OCI-LY3 (cell line): ENCODE data around the gene SLC45A2.

Experiments
- H2AFZ ChIP-seq: fragments of 200-600, 300-600 bp; shearing (Covaris generic); 2 replicates; pipeline ENCODE4 v1.6.0; 2014; ENCODE audit warnings: antibody characterized with exemption, low read depth, low read length
- H3K27ac ChIP-seq: fragments of 200-600, 300-600 bp; sonication (generic); 2 replicates; pipeline ENCODE4 v1.5.1; 2014; ENCODE audit warnings: mild to moderate bottlenecking, low read length, moderate library complexity, mixed read lengths
- H3K27me3 ChIP-seq: fragments of 200-600, 300-600 bp; sonication (generic); 2 replicates; pipeline ENCODE4 v1.6.1; 2014; ENCODE audit warnings: low read depth, low read length, mixed read lengths
- H3K36me3 ChIP-seq: fragments of 200-600, 300-600 bp; sonication (generic); replicated peaks from 2 replicates; pipeline ENCODE3; 2014; ENCODE audit warnings: low read depth, low read length, mixed read lengths
- H3K4me1 ChIP-seq: fragments of 300-600, 200-600 bp; sonication (generic); 2 replicates; pipeline ENCODE4 v1.6.1; 2014; ENCODE audit warnings: low read length, mixed read lengths
- H3K4me2 ChIP-seq: fragments of 200-600, 300-600 bp; sonication (generic); 2 replicates; pipeline ENCODE4 v1.6.1; 2014; ENCODE audit warnings: low read length, mixed read lengths
- H3K4me3 ChIP-seq: fragments of 300-600, 200-600 bp; sonication (generic); 2 replicates; pipeline ENCODE4 v1.5.1; 2014; ENCODE audit warnings: antibody characterized with exemption, mild to moderate bottlenecking, low read length, moderate library complexity
- H3K79me2 ChIP-seq: fragments of 300-600, 200-600 bp; shearing (Covaris generic); 2 replicates; pipeline ENCODE4 v1.6.1; 2014; ENCODE audit warnings: mild to moderate bottlenecking, low read length, mixed read lengths
- H3K9ac ChIP-seq: fragments of 300-600, 200-600 bp; shearing (Covaris generic); 2 replicates; pipeline ENCODE4 v1.6.0; 2014; ENCODE audit warnings: mild to moderate bottlenecking, low read length, moderate library complexity
- H3K9me3 ChIP-seq: fragments of 200-600, 300-600 bp; shearing (Covaris generic); 2 replicates; pipeline ENCODE4 v1.6.1; 2014; ENCODE audit warnings: low read length, mixed read lengths; ENCODE audit not compliant: insufficient read depth
- H4K20me1 ChIP-seq: fragments of 200-600, 300-600 bp; sonication (generic); 2 replicates; pipeline ENCODE4 v1.6.1; 2016; ENCODE audit warnings: low read length, mixed read lengths; ENCODE audit not compliant: insufficient read depth
- EZH2phosphoT487 ChIP-seq: fragments of 200-600 bp; shearing (Covaris generic); IDR thresholded peaks from 2 replicates; pipeline ENCODE4 v1.6.1; 2018; ENCODE audit warnings: antibody characterized with exemption, mixed run types, low read depth
- TF ChIP-seq, protein P1 (sequence below): fragments of 200-600, 300-600 bp; sonication (generic); IDR thresholded peaks from 2 replicates; pipeline ENCODE4 v1.5.1; 2014; ENCODE audit warnings: antibody characterized with exemption, low read length, low read depth

Gene SLC45A2

DNA sequence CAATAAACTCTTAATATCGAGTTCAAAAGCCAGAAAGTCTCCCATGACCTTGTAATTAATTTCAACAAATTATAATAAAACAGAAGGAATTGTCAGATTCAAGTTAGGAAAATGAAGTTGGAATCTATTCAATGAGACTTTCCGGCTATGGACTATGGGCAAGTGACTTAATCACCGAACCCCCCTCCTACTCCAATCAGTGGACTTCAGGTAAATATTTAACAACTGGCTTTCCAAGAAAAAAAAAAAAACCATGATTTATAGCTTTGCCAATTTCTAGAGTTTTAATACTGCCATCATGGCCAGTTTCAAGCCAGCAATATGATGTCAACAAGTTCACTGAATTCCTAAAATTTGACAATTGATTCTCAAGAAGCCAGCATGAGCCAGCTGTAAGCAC lies 4.5 kb downstream of the SLC45A2 start:
- H3K4me3 ChIP-seq: no peak overlapping the region
- no peaks in the 10 kb centered on the region for H3K36me3 ChIP-seq
- H3K4me1 ChIP-seq: no peaks in the 10 kb centered on the region
- TF ChIP-seq, protein P1, sequence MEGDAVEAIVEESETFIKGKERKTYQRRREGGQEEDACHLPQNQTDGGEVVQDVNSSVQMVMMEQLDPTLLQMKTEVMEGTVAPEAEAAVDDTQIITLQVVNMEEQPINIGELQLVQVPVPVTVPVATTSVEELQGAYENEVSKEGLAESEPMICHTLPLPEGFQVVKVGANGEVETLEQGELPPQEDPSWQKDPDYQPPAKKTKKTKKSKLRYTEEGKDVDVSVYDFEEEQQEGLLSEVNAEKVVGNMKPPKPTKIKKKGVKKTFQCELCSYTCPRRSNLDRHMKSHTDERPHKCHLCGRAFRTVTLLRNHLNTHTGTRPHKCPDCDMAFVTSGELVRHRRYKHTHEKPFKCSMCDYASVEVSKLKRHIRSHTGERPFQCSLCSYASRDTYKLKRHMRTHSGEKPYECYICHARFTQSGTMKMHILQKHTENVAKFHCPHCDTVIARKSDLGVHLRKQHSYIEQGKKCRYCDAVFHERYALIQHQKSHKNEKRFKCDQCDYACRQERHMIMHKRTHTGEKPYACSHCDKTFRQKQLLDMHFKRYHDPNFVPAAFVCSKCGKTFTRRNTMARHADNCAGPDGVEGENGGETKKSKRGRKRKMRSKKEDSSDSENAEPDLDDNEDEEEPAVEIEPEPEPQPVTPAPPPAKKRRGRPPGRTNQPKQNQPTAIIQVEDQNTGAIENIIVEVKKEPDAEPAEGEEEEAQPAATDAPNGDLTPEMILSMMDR: no peak
- no peak for TF ChIP-seq EZH2phosphoT487
- no peak overlapping the region for H2AFZ ChIP-seq
- no peaks in the 10 kb centered on the region for H3K27me3 ChIP-seq
- H3K27ac ChIP-seq: no peak overlapping the region
- H3K9me3 ChIP-seq: no peaks in the 10 kb centered on the region
- no peaks in the 10 kb centered on the region for H3K79me2 ChIP-seq
- no peak overlapping the region for H3K9ac ChIP-seq
- no peak overlapping the region for H3K4me2 ChIP-seq
- no peaks in the 10 kb centered on the region for H4K20me1 ChIP-seq

DNA sequence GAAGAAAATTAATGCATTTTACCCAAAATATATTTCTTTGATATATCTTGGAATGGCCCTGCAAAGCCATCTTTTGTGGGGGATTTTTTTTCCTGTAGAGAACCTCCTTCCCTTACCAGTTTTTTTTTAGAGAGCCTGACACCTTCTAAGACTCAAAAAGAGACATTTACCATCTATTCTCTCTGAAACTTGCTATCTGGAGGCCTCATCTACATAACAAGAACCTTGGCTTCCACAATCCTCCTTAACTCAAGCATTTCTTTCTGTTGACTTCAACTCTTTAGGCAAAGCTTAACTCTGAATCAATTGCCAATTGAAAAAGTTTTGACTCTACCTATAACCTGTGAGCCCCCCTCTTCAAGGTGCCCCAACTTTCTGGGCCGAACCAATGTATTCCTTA lies 6.2 kb downstream of the SLC45A2 start:
- Histone ChIP-seq H2AFZ (no peak overlapping the region), H3K4me3 (no peak overlapping the region), H3K4me2 (no peak overlapping the region), H3K4me1 (peaks cover 5% of the 10 kb centered on the region), H3K27ac (no peak overlapping the region), H3K27me3 (no peaks in the 10 kb centered on the region), H3K79me2 (no peaks in the 10 kb centered on the region), H4K20me1 (no peaks in the 10 kb centered on the region), H3K36me3 (no peaks in the 10 kb centered on the region), H3K9ac (no peak overlapping the region), H3K9me3 (no peaks in the 10 kb centered on the region)
- TF ChIP-seq EZH2phosphoT487: no peak
- TF ChIP-seq, protein P1: no peak

DNA sequence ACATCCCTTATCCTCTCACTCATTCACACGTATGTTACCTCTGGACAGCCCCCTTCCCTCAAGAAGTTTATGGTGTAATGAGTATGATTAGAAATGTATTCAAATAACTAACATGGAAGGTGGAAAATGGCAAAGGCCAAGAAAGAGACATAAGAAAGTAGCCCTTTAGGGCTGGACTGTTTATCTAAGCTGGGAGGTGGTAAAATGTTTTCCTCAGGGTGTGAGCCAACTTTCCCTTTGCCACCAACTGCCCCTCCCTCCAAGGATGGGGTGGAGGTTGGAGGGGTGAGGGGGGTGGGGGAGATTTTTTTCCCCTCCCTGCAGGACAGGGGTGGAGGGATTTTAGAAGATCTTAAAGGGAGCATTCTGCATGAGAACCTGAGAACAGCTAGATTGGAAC lies 8.2 kb downstream of the SLC45A2 start:
- Histone ChIP-seq H4K20me1 (no peaks in the 10 kb centered on the region), H3K27ac (no peak overlapping the region), H3K4me3 (no peak overlapping the region), H3K79me2 (no peaks in the 10 kb centered on the region), H3K27me3 (no peaks in the 10 kb centered on the region), H3K9ac (no peak overlapping the region), H3K9me3 (no peaks in the 10 kb centered on the region), H3K4me2 (no peak overlapping the region), H2AFZ (no peak overlapping the region), H3K36me3 (no peaks in the 10 kb centered on the region), H3K4me1 (peaks cover 10% of the 10 kb centered on the region)
- TF ChIP-seq, protein P1: no peak
- TF ChIP-seq EZH2phosphoT487: no peak

DNA sequence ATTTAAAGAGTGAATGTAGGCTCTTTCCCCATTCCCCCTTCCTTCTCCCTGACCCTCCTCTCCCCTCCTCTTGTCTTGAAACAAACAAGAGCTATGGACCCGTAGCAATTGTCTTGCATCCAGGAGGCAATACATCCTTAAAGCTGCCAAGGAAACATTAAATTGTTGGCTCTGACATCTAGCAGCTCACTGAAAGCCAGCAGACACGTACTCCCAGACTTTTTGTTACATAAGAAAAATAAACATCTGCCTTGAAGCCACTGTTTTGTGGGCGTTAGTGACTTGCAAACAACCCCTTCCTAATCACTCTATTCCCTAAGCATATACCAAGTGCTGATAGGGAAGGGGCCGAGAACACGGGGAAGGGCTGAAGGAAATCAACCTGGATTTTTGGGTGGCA lies 8.6 kb downstream of the SLC45A2 start:
- Histone ChIP-seq H3K79me2 (no peaks in the 10 kb centered on the region), H4K20me1 (no peaks in the 10 kb centered on the region), H3K36me3 (no peaks in the 10 kb centered on the region), H2AFZ (no peak overlapping the region), H3K27ac (no peak overlapping the region), H3K4me3 (no peak overlapping the region), H3K4me2 (no peak overlapping the region), H3K4me1 (peaks cover 10% of the 10 kb centered on the region), H3K27me3 (no peaks in the 10 kb centered on the region), H3K9ac (no peak overlapping the region), H3K9me3 (no peaks in the 10 kb centered on the region)
- no peak for TF ChIP-seq EZH2phosphoT487
- TF ChIP-seq, protein P1: no peak
